Cerebellar nuclear complex (tissue), 1 donor: ENCODE data around the gene TAF8.
"Not testable (repeated sequence)": the region's sequence is repeated elsewhere in the genome, so short reads cannot be mapped to it uniquely, and the experiment has no call there.

Experiments
- DNase-seq, 2 experiments: peaks; one replicate each; lab custom pipeline; 2025; lab: John Stamatoyannopoulos, UW

The TAF8 gene

DNA sequence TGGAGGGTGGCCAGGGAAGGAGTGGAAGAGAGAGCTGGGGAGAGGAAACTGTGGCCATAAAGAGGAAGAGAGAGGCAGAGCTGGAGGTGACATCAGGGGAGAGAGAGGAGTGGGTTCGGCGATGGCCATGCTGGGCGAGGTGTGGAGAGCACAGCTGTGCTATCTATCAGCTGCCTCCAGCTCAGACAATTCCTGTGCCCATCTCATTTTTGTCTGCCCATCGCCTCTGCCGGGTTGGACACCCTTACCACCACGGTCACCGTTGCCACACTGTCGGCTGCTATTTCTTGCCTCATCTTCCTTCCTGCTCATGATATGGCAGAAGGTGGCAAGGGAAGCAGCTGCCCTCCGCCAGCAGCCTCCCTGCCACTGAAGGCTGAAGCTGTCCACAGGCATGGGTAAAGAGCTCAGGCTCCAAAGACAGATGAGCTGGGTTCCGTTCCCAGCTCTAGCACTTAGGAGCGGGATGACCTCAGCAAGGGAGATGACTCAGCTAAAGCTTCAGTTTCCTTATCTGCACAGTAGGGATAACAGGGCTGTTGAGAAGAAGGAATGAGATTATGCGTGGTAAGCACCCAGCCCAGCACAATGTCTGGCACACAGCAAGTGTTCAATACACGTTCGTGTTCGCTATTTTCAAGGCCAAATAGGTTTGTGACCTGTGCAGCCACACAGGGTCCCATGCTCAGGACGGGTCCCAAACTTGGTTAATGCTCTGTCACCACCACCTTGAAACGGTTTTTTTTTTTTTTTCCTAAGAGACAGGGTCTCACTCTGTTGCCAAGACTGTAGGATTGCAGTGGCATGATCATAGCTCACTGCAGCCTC is 21.9 kb upstream of the TAF8 start:
- DNase-seq: no peak

DNA sequence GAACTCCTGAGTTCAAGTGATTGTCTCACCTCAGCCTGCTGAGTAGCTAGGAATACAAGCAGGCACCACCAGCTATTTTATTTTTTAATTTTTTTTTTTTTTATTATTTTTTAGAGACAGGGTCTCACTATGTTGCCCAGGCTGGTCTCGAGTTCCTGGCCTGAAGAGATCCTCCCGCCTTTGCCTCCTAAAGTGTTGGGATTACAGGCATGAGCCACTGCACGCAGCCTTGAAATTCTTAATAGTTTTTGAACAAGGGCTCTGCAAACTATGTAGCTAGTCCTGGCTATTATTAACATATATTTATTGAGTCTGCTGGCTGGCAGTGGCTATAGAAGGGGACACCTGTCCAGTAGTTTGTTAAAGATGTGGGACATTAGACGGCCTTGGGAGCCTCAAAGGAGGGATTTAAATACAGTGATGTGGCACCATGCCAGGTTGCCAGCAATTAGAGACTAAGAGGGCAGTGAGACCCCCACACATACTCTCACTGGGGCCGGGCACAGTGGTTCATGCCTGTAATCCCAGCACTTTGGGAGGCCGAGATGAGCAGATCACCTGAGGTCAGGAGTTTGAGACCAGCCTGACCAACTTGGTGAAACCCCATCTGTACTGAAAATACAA is 21.1 kb upstream of the TAF8 start:
- no peak for DNase-seq

DNA sequence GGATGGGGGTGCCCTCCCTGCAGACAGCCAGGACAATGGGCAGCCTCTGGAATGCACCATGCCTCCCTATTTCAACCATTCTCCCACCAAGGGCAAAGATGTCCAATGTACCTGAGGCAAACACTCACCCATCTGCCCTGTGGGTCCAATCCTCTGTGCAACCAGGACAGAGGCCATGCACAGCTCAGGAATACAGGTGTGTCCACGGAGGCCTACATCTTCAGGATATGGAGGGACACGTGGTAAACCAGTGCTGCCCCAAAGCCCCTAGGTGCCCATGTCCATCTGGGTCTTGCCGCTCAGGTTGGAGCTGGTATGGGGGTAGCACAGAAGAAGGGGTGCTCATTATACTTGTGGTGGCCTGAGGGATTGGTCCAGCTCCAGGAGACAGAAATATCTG is 20.4 kb upstream of the TAF8 start:
- no peak for DNase-seq

DNA sequence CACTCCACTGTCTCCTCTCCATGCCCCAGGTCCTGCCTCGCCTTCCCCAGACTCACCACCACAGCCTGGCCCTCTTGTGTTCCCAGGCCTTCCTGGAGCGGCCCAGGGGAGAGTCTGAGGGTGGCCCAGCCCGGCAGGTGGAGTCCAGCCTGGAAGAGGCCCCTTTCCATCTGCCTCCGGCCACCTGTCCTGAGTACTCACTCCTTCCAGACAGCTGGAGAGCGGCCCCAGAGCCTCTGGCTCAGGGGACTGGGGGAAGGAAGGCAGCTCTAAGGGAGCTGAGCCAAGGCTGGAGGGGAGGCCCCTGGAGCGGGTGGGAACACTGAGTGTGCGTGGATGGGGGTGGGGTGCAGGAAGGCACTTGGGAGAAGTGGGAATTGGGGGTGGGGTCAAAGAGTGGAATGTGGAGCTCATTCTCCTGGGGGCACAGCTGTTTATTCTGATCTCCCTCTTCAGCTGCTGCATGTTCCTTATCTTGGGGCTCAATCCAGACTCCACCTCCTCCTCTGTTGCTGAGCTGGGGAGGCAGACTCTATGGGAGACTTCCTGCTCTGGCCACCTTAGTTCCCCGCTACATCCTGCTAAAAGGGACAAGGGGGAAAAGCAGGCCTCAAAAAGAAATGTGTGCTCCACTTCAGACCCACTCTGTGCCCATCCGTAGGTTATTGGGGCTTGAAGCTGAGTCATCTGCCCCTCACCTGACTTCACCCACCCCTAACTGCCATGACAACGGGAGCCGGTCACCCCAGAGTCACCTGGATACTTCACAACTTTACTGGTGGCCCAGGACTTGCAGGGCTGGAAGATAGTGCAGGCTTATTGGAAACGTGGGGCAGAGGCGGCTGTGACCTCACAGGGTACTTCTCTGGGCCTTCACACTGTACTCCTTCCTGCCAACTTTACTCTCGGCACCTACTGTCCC is 19.5 kb upstream of the TAF8 start:
- DNase-seq: no peak

DNA sequence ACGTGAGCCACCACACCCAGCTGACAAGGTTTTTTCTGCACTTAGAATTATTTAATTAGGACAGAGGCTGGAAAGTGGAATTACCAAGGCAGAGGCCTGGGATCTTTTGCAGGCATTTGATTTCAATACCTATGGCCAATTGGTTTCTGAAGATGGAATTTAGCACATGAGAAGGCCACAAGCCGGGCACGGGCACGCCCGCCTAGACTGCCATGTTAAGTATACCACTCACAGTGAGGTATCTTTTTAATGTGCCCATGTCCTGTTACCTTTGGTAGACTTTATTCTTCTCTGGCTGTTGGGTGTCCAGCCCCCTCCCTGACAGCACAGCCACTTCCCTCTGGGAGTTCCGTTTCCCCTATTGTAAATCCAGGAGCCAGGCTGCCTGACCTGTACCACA is 18.0 kb upstream of the TAF8 start:
- DNase-seq: no peak

DNA sequence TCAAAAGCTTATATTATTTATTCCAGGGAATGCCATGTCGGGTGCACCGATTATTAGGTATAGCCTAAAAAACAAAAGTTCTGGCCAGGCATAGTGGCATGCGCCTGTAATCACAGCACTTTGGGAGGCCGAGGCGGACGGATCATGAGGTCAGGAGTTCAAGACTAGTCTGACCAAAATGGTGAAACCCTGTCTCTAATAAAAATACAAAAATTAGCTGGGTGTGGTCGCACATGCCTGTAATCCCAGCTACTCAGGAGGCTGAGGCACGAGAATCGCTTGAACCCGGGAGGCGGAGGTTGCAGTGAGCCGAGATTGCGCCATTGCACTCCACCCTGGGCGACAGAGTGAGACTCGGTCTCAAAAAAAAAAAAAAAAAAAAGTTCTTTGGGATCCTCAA is 12.7 kb upstream of the TAF8 start:
- DNase-seq: not testable (repeated sequence)

DNA sequence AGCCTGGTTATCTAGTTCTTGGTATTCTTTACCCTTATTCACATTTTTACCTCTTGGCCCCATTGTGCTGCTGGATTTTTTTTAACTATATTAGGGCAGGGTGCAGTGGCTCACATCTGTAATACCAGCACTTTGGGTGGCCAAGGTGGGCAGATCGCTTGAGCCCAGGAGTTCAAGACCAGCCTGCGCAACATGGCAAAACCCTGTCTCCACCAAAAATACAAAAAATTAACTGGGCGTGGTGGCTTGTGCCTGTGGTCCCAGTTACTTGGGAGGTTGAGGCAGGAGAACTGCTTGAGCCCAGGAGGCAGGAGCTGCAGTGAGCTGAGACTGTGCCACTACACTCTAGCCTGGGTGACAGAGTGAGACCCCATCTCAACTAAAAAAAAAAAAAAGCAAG is 12.2 kb upstream of the TAF8 start:
- no peak for DNase-seq

DNA sequence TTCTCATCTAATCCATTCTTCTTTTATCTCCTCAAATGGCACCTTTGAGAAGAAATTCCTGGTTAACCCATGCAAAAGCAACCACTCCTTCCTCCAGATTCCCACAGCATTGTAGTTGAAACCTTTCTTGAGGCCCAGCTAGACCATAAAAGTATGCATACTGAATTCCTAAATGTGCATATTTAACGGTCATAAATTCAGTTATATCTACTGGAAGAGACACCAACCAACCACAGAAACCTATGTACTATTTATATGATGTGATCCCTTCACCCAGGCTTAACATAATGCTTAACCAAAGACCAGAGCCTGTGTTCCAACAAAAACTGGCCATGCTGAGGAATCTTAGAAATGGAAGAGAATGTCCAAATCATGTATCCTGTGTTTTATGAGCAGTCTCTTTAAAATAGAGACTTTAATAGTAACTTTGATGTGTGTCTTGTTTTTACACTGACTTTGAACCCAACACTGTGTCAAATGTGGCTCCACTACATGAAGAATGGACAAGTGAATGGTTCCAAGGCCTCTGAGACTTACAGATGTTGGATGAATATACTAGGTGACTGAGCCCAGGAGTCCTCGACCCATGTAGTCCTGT is 11.4 kb upstream of the TAF8 start:
- DNase-seq: no peak

DNA sequence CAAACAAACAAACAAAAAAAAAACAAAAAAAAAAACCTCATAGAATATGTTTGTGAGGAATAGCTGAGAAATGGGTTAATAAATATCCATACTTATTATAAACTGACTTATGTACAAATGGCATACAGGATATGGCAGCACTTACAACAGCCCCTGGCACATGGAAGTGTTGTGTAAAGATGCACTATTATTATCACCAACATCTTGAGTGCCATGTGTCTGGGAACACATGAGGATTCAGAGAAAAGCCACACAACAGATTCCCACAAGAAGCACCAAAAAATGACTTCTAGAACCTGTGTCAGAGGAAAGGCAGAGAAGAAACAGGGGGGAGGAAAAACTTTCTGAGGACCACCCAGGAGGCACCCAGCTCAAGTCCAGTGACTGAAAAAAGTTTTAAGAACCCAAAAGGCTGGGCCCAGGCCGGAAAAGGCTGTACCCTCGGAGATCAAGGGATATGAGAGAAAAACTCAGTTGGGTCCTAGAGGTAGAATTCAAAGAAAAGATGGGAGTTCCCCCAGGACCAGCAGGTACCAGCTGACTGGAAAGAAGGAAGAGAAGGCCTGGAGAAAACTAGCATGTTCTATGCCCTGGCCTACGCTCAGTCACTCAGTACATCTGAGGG is 9.4 kb upstream of the TAF8 start:
- no peak for DNase-seq

DNA sequence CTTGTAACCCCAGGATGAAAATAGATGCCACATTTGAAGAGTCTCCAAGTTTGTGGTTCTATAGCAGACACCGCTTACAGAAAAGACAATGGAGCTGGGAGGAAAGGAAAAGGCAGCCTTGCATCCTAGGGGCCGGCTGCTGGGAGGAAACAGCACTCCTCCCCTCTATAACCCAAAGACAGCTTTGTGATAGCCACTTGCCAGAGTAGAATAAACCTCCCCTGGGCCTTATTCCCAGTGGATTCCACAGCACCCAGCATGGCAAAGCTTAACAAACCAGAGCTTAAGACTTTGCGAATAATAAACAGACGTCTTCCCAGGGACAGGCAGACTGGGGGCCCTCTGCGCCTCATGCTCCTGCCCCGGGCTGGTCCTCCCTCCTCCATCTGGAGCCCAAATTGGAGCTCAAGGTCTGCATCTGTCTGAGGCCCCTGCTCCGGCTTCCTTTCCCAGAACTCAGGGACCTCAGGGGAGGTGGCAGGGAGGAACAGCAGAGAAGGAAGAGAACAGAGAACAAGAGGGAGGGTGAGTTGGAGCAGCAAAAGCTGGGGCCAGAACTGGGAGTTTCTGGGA is 8.8 kb upstream of the TAF8 start:
- no peak for DNase-seq

DNA sequence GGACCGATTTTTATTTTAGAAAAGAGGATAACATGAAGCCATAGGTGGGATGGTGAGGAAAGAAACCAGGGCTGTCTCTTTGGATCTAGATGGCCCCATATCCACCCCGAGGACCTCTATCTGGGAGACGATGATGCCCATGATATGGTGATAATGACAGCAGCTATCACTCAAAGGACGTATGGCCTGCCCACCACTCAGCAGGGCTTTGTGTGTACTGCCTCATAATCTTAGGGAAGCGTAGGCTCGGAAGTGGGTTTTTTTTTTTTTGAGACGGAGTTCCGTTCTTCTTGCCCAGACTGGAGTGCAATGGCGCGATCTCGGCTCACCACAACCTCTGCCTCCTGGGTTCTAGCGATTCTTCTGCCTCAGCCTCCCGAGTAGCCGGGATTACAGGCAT is 8.2 kb upstream of the TAF8 start:
- no peak for DNase-seq

DNA sequence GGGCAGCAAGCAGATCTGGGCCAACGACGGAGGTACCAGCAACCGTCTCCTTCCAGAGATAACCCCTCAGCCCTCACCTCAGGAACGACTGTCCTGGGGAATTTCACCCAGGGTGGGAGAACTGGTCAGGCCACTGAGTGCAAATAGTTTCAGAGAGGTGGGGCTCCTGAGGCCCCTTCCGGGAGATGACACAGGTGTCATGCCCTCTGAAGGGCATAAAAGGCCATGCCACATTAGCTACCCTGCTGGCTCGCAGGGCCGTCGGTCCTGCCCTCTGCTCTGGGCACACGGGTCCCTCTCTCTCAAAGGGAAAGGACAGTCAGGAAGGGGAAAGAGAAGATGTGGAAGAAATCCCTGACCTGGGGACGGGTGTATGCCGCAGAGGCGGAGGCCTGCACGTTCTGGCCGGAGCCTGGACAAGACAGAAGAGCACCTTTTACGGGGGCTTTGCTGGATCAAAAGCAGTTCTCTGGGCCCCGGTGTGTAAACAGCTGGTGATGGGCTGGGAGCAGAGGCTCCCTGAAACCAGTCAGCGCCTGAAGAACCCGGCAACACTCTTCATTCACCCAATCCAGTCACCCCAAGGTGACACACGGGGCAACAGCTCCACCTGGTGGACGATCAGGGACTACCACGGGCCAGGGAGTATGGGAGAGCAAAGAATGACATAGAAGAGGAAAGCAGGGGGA is 6.4 kb upstream of the TAF8 start:
- peak; percentile 21 to 77 for DNase-seq

DNA sequence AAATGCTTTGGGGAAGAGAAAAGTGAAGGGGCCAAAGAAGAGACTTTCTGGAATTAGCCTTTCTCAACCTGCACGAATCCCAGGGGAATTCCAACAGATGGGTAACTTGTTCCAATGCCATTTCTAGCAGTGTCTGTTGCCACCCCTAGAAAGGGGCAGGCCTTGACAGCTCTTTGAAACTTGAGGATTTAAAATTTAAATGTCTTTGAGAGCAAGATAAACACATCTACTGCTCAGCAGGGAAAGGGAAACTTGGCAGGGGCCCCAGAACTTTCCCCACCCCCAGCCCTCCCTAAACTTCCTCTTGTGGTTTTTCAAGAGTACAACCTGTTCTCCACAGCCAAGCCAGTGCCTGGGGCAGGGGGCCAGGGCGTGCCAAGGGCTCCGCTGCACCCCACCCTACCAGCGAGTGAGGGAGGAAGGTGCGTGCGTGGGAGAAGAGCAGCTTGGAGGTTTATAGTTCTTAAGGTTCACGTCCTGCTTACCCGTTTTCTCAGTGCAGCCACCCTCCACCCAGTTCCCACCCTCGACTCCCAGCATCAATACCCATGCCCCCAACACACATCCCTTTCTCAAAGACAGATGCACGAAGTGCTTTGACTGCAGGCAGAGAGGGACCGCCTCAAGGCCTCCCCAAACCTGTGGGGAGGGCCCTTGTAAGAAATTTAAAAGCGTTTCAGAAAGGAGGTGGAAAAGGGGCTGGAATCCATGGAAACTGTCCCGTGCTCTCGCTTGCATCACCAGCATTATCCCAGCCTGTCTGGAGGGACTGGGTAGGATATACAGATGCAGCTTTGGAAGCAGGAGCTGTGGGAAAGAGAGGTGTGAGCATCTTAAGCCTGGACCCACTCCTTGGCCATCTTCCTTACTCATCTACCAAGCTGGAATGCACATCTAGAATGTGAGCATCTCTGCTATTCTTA is 4.5 kb upstream of the TAF8 start:
- DNase-seq: no peak

DNA sequence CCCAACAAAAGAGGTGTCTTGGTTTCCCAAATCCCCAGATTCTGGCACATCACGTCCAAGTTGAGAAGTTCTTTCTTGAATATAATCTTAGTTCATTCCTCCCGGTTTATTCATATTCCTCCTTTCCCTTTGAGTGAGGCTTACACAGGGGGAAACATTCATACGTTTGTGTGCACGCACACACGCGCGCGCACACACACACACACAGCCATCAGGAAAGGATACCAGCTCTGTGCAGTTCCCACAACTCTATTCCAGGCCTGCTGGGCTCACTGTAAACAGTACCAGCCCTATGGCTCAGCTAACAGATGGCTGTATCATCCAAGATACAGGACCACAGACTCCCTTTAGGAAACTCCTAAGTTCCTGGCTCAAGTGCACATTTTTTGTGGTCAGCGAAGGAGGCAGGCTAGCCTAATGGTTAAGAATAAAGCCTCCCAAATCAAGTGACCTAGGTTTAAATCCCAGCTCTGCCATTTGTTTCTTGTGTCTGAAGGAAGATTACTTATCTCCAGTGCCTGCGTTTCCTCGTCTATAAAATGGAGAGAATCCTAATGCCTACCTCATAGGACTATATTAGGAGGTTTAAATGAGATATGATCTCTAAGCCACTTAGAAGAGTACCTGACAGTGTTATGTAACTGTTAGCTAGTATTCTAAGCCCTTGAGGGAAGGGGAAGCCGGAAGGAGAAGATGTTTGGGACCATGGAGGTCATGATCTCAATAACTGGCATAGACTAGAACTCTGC is 3.7 kb upstream of the TAF8 start:
- DNase-seq: no peak

DNA sequence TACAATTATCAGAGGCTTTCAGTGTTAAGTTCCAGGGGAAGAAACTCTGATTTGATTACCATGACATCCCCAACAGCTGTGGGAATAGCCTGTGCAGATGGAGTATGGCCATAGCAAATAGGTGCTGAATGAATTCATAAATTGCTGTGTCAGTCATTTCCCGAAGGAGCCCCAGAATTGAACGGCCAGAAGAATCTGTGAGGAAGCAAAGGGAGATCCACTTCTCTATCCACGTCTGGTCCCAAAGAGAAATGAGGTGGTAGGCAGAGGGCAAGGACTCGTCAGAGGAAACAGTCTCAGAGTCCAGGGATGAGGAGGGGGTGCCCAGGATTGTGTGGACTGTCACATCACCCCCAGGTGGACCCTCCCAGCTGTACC is 3.1 kb upstream of the TAF8 start:
- DNase-seq: no peak

DNA sequence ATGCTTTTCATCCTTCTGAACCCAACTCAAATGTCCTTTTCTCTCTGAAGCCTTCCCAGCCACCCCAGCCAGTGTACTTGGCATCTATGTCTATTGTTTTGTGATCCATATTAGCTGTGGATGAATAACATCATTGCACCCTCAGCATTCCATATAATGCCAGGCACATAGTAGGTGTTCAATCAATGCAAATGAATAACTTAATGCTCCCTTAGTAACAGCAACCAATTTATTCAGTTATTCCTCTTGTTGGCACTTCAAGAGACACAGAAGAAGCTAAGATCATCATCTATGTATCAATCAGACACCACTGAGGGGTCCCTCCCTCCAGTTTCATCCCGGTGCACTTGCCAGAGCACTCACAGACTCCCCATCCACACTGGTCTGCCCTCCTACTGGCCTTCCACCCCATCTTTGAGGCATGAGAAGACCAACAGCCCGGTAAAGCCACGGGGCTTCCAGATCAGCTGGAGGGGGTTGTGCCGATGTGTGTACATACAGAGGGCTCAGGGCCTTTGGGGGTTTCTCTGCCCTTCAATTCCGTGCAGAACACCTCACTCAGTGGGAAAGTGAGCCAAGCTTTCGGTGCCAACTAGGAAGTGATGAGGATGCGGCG is 2.4 kb upstream of the TAF8 start:
- no peak for DNase-seq

DNA sequence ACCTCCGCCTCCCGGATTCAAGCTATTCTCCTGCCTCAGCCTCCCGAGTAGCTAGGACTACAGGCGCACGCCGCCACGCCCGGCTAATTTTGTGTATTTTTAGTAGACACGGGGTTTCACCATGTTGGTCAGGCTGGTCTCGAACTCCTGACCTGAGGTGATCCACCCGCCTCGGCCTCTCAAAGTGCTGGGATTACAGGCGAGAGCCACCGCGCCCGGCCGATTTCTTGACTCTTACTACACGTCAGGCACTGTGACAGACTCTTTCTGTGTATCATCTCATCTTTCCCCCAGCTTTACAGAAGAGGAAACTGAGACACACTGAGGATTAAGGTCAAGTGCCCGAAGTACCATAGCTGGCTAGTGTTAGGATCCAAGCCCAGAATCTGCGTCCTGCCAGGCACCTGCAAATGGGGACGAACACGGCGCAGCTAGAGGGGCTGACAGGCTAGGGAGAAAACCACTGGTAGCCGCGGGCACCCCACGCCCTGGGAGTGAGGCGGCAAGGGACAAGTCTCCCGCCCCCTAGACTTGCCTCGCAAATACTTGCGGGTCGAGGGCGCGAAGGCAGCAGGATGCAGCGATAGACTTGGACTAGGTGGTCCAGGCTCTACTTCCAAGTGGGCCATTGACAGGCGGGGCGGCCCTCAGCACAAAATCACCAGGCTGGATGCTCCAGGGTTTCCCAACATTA is 1.1 kb upstream of the TAF8 start:
- DNase-seq: no peak

DNA sequence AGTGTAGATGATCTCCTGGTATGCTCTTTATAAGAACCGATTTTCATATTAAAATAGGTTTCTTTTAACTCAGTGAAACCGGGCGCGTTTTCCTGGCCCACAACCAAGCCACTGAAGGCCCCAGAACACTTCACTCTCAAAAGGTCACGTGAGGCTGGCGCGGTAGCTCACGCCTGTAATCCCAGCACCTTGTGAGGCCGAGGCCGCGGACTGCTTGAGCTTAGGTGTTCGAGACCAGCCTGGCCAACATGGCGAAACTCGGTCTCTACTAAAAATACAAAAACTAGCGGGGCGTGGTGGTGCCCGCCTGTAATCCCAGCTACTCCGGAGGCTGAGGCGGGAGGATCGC is 402 bp upstream of the TAF8 start:
- DNase-seq: no peak
